ENCODE measurements around the gene NXPH1.

NXPH1 gene

GRCh38 chr7:8433477-8434289, at the start of gene NXPH1:
Gene NXPH1, plus strand, starts transcription at chr7:8433609.
- TF ChIP-seq HDGF (IDR thresholded peaks at IDR 0.05; ENCODE audit: borderline replicate concordance) (no peak), L3MBTL2 (conservative IDR thresholded peaks at IDR 0.05) (peak; percentile 59)
- ChIA-PET POLR2A (no interaction called here), CTCF (no interaction called here)
- peak; percentile 67 for DNase-seq (ENCODE audit: extremely low spot score)

- POLR2A ChIA-PET = no interaction called here
- TF ChIP-seq NFRKB (IDR thresholded peaks at IDR 0.05) (no peak), HDGF (IDR thresholded peaks at IDR 0.05; ENCODE audit: borderline replicate concordance) (no peak), TARDBP (IDR thresholded peaks at IDR 0.05) (no peak), L3MBTL2 (conservative IDR thresholded peaks at IDR 0.05) (no peak), SP1 (IDR thresholded peaks at IDR 0.05) (no peak), ARNT (IDR thresholded peaks at IDR 0.05) (no peak), SUZ12 (IDR thresholded peaks at IDR 0.05) (no peak), PKNOX1 (IDR thresholded peaks at IDR 0.05) (no peak), FOXK2 (IDR thresholded peaks at IDR 0.05) (no peak), FOXM1 (IDR thresholded peaks at IDR 0.05; ENCODE audit: borderline replicate concordance) (no peak), CTBP1 (IDR thresholded peaks at IDR 0.05; ENCODE audit: borderline replicate concordance) (no peak), ELF4 (IDR thresholded peaks at IDR 0.05) (no peak), ZNF384 (IDR thresholded peaks at IDR 0.05) (no peak), LEF1 (IDR thresholded peaks at IDR 0.05; ENCODE audit: borderline replicate concordance) (no peak), BHLHE40 (IDR thresholded peaks at IDR 0.05; ENCODE audit: borderline replicate concordance) (no peak), FOXA1 (IDR thresholded peaks at IDR 0.05) (no peak)
- DNase-seq (ENCODE audit: extremely low spot score) = no peak
- CTCF ChIA-PET = no interaction called here
Observed at GRCh38 chr7:8384901-8385300, 48.5 kb upstream of the NXPH1 start.

GRCh38 chr7:8386926-8387550, 46.4 kb upstream of the NXPH1 start:
- ChIA-PET POLR2A (no interaction called here), CTCF (no interaction called here)
- TF ChIP-seq TARDBP (IDR thresholded peaks at IDR 0.05) (no peak), SP1 (IDR thresholded peaks at IDR 0.05) (no peak), ELF4 (IDR thresholded peaks at IDR 0.05) (no peak), HDGF (IDR thresholded peaks at IDR 0.05; ENCODE audit: borderline replicate concordance) (no peak), FOXK2 (IDR thresholded peaks at IDR 0.05) (no peak), PKNOX1 (IDR thresholded peaks at IDR 0.05) (no peak), BHLHE40 (IDR thresholded peaks at IDR 0.05; ENCODE audit: borderline replicate concordance) (no peak), SUZ12 (IDR thresholded peaks at IDR 0.05) (no peak), NFRKB (IDR thresholded peaks at IDR 0.05) (no peak), ZNF384 (IDR thresholded peaks at IDR 0.05) (no peak), CTBP1 (IDR thresholded peaks at IDR 0.05; ENCODE audit: borderline replicate concordance) (no peak), FOXM1 (IDR thresholded peaks at IDR 0.05; ENCODE audit: borderline replicate concordance) (no peak), L3MBTL2 (conservative IDR thresholded peaks at IDR 0.05) (no peak), ARNT (IDR thresholded peaks at IDR 0.05) (no peak), LEF1 (IDR thresholded peaks at IDR 0.05; ENCODE audit: borderline replicate concordance) (no peak), FOXA1 (IDR thresholded peaks at IDR 0.05) (no peak)
- no peak for DNase-seq (ENCODE audit: extremely low spot score)

- no peak for DNase-seq (ENCODE audit: extremely low spot score)
- TF ChIP-seq LEF1 (IDR thresholded peaks at IDR 0.05; ENCODE audit: borderline replicate concordance) (no peak), PKNOX1 (IDR thresholded peaks at IDR 0.05) (no peak), TARDBP (IDR thresholded peaks at IDR 0.05) (no peak), CTBP1 (IDR thresholded peaks at IDR 0.05; ENCODE audit: borderline replicate concordance) (no peak), NFRKB (IDR thresholded peaks at IDR 0.05) (no peak), FOXM1 (IDR thresholded peaks at IDR 0.05; ENCODE audit: borderline replicate concordance) (no peak), ZNF384 (IDR thresholded peaks at IDR 0.05) (no peak), FOXK2 (IDR thresholded peaks at IDR 0.05) (no peak)
- POLR2A ChIA-PET = no interaction called here
- CTCF ChIA-PET = no interaction called here
Observed at GRCh38 chr7:8387551-8388256, 45.7 kb upstream of the NXPH1 start.

GRCh38 chr7:8388257-8388625, 45.2 kb upstream of the NXPH1 start:
- ChIA-PET CTCF (no interaction called here), POLR2A (no interaction called here)
- no peak for TF ChIP-seq CTBP1 (IDR thresholded peaks at IDR 0.05; ENCODE audit: borderline replicate concordance)
- no peak for TF ChIP-seq BHLHE40 (IDR thresholded peaks at IDR 0.05; ENCODE audit: borderline replicate concordance)
- no peak for TF ChIP-seq L3MBTL2 (conservative IDR thresholded peaks at IDR 0.05)
- no peak for TF ChIP-seq HDGF (IDR thresholded peaks at IDR 0.05; ENCODE audit: borderline replicate concordance)
- TF ChIP-seq LEF1 (IDR thresholded peaks at IDR 0.05; ENCODE audit: borderline replicate concordance) = no peak
- no peak for TF ChIP-seq ZNF384 (IDR thresholded peaks at IDR 0.05)
- TF ChIP-seq ELF4 (IDR thresholded peaks at IDR 0.05) = no peak
- TF ChIP-seq FOXK2 (IDR thresholded peaks at IDR 0.05) = no peak
- no peak for TF ChIP-seq ARNT (IDR thresholded peaks at IDR 0.05)
- TF ChIP-seq FOXA1 (IDR thresholded peaks at IDR 0.05) = no peak
- TF ChIP-seq SUZ12 (IDR thresholded peaks at IDR 0.05) = no peak
- no peak for TF ChIP-seq TARDBP (IDR thresholded peaks at IDR 0.05)
- TF ChIP-seq NFRKB (IDR thresholded peaks at IDR 0.05) = no peak
- TF ChIP-seq PKNOX1 (IDR thresholded peaks at IDR 0.05) = no peak
- TF ChIP-seq FOXM1 (IDR thresholded peaks at IDR 0.05; ENCODE audit: borderline replicate concordance) = no peak
- no peak for TF ChIP-seq SP1 (IDR thresholded peaks at IDR 0.05)
- DNase-seq (ENCODE audit: extremely low spot score) = no peak
